Heart right ventricle (tissue), 16 donors: ENCODE measurements around the gene BRSK1. TPM values are rescaled to one million over a fixed set of nuclear protein-coding genes. Genes with fewer than 3 reads are reported as not detected.

Source experiments
- ATAC-seq, 8 donors: fragments of 200-7000 bp; cut with Tn5 transposase; one replicate each; pipeline ENCODE4 v1.9.1; 2020; ENCODE audit warnings: mild to moderate bottlenecking in 8 of 8, moderate library complexity in 8 of 8, moderate number of reproducible peaks in 1 of 8
- DNase-seq, 2 donors: peaks; one replicate each; pipeline ENCODE4 v3.0.0-alpha.2; 2020
- H3K27ac ChIP-seq, 10 donors: fragments of 200-600 bp; sonication (generic) in 2 of 10; one replicate each; pipeline versions ENCODE4 v1.5.0 to v1.8.0; 2020 to 2022; ENCODE audit warnings: mild to moderate bottlenecking in 3 of 10
- H3K27me3 ChIP-seq, 7 donors: fragments of 200-600 bp; one replicate each; pipeline ENCODE4 v1.8.0; 2021 to 2022; ENCODE audit warnings: mild to moderate bottlenecking in 2 of 7
- H3K36me3 ChIP-seq, 9 donors: fragments of 200-600 bp; sonication (generic) in 1 of 9; one replicate each; pipeline versions ENCODE4 v1.5.0 to v1.8.0; 2020 to 2022; ENCODE audit warnings: mild to moderate bottlenecking in 2 of 9
- H3K4me1 ChIP-seq, 9 donors: fragments of 200-600 bp; sonication (generic) in 1 of 9; one replicate each; pipeline versions ENCODE4 v1.5.0 to v1.8.0; 2020 to 2022; ENCODE audit warnings: mild to moderate bottlenecking in 4 of 9
- H3K4me3 ChIP-seq, 10 donors: fragments of 200-600 bp; sonication (generic) in 2 of 10; one replicate each; pipeline versions ENCODE4 v1.5.0 to v1.8.0; 2020 to 2022; ENCODE audit warnings: mild to moderate bottlenecking in 7 of 10, moderate library complexity in 2 of 10
- H3K9me3 ChIP-seq, 11 donors: fragments of 200-600 bp in 10 of 11; sonication (generic) in 2 of 11; one replicate each; pipeline versions ENCODE4 v1.5.0 to v1.8.0; 2013 to 2022; ENCODE audit warnings: mild to moderate bottlenecking in 2 of 11, control low read depth in 1 of 11, moderate library complexity in 1 of 11
- CTCF ChIP-seq, 9 donors: fragments of 200-600 bp; sonication (generic) in 2 of 9; IDR thresholded peaks; one replicate each; pipeline versions ENCODE4 v1.5.0 to v1.8.0; 2021 to 2022; ENCODE audit warnings: antibody characterized with exemption in 9 of 9, mild to moderate bottlenecking in 5 of 9, moderate library complexity in 1 of 9
- WGBS, 2 donors: extraction: QIAGEN DNeasy Blood & Tissue Kit; methylation state at CpG; one replicate each; pipeline ENCODE4 v1.1.7; 2013; ENCODE audit warnings: inconsistent platforms in 1 of 2; 5-methylcytosine and 5-hydroxymethylcytosine counted together
- intact Hi-C, 10 donors: fragments of 100-400 bp; cut with DNase I; formaldehyde crosslinking; loops; one replicate each; pipeline versions ENCODE4 v1.11.1 to v1.14.2; 2022
- polyA plus RNA-seq, 2 donors: library from polyadenylated mRNA; stranded (reverse); fragments of 200-250 nt; gene quantifications; one replicate each; pipeline ENCODE4 v1.2.3, GENCODE V29; 2013
- total RNA-seq, 10 donors: library from RNA; stranded (reverse); fragmentation: NEBNext Ultra II Directional in 3 of 10; extraction: Animal tissue kit (Norgen Biotek cat#: 25700) in 3 of 10; gene quantifications; one replicate each; pipeline versions ENCODE4 v1.2.1 to v1.2.4, GENCODE V29; 2021 to 2023
- donor health status: Arrhythmogenic right ventricular cardiomyopathy.
- donor health status: ischemic (EF 13 %, LVEDD 7.1; RV severe dilation, severe dysfunction).
- donor health status: healthy with polysubstance abuse.
- donor health status: DM: no; HTN: yes; CAD: no.
- donor health status: DM: no; HTN: no; CAD: no.
- donor health status: ischemic (EF 25% LVEDD 6.9; RV normal size, moderate dysfunction).
- donor health status: ischemic (EF 25% LVEDD 5.7; RV mildly dilated, moderate dysfunction).
- donor health status: healthy.
- donor health status: DM: yes; HTN: yes; CAD: no.
- donor health status: Ischemic cardiomyopathy.
- donor health status: ischemic (EF 35%, LVEDD 5.7; RV mildly dilated, moderate dysfunction).
- donor health status: nonischemic (EF 11% LVEDD 7.7; RV severe dilation, severe dysfunction).
- donor health status: DM: yes; HTN: yes; CAD: no.
- donor health status: PGD.
- donor health status: ischemic (EF 29% LVEDD 5.4; RV normal size, mild dysfunction).
- donor health status: nonischemic (EF 23%, LVEDD 6.1; RV moderate dilation, normal function).

BRSK1 gene
- total and polyA plus RNA-seq, 12 donors, result 1.8 to 12.6 (median 3.2) TPM

DNA sequence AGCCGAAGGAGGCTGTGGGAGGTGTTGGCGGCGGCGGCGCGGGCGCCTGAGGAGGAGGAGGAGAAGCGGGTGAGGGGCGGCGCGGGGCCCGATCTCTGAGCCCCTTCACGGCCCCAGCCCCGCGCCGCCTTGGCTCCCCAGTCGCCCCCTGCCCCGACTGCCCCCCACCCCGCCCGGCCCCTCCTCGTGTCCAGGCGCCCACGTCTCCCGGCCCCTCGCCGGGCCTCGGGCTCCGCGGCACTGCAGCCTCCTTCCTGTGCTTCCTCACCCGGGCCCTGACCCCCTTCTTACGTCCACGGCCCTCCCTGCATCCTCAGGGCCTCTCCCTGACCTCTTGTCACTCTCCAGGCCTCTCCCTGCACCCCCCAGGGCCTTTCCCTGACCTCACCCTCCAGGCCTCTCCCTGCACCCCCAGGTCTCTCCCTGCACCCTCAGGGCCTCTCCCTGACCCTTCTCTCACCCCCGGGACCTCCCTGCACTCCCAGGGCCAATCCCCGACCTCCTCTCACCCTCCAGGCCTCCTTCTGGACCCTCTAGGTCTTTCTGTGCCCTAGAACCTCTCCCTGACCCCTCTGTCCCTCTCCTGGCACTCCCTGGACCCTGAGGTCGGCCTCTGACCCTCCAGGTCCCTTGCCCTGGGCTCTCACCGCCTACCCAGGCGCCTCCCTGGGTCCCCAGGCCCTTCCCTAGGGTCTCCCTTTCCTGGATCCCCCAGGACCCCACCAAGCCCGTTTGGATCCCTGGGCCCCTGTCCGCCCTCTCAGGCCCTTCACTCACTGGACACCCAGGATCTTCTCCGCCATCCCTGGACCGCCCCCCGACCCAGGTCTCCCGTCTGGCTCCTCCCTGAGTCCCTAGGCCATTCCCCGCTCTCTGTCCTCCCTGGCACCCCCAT is 56.3 kb downstream of the BRSK1 start:
- intact Hi-C loops, result loop anchor here in 4 of 10 donors (1.0 to 5.0 kb wide), 4 partner anchors 38 to 45 kb away; partner anchors contain the start of genes RPL28 (in 3 of the 4) and TMEM238 (in 1 of the 4)
- peak overlapping the region; percentile 21 to 93 (median 87) for H3K27ac ChIP-seq
- no peak for TF ChIP-seq CTCF (IDR thresholded peaks at IDR 0.05)
- DNase-seq (no peak), ATAC-seq (peak in 2 of 8 donors; percentile 0 to 1)
- peaks cover 0 to 26% (median 7%) of the 10 kb centered on the region in 9 donors for H3K36me3 ChIP-seq
- H3K9me3 ChIP-seq, result no peaks in the 10 kb centered on the region
- 3 to 5% methylated on average over 17 to 44 of the region's 44 CpGs for WGBS, 2 donors
- peak overlapping the region; percentile 33 to 92 (median 72) for H3K4me3 ChIP-seq
- peaks cover 7 to 24% (median 19%) of the 10 kb centered on the region in 9 donors for H3K4me1 ChIP-seq
- no peaks in the 10 kb centered on the region for H3K27me3 ChIP-seq

GRCh38 chr19:55340784-55341147 is 57.0 kb downstream of the BRSK1 start:
- Histone ChIP-seq H3K9me3 (no peaks in the 10 kb centered on the region), H3K4me3 (peak overlapping the region in 9 of 10 donors; percentile 67 to 92 (median 73)), H3K36me3 (peaks cover 0 to 26% (median 7%) of the 10 kb centered on the region in 9 donors), H3K4me1 (peaks cover 7 to 28% (median 21%) of the 10 kb centered on the region in 9 donors), H3K27me3 (no peaks in the 10 kb centered on the region), H3K27ac (peak overlapping the region in 5 of 10 donors; percentile 90 to 93 (median 93))
- ATAC-seq (no peak), DNase-seq (no peak)
- 2 to 6% methylated on average over 23 to 24 of the region's 24 CpGs for WGBS, 2 donors
- no peak for TF ChIP-seq CTCF (IDR thresholded peaks at IDR 0.05)
- intact Hi-C loops, result loop anchor here in 1 of 10 donors (2.0 kb wide), 1 partner anchor 42 kb away; no protein-coding TSS in a partner anchor

GRCh38 chr19:55341171-55341588 is 57.4 kb downstream of the BRSK1 start:
- DNase-seq (peak; percentile 68 to 78), ATAC-seq (no peak)
- H3K9me3 ChIP-seq, result no peaks in the 10 kb centered on the region
- intact Hi-C loops, result loop anchor here in 1 of 10 donors (2.0 kb wide), 1 partner anchor 42 kb away; no protein-coding TSS in a partner anchor
- TF ChIP-seq CTCF (IDR thresholded peaks at IDR 0.05), result no peak
- H3K36me3 ChIP-seq, result peaks cover 0 to 29% (median 7%) of the 10 kb centered on the region in 9 donors
- WGBS, 2 donors, result 6 to 12% methylated on average over 15 of the region's 15 CpGs
- peak overlapping the region in 3 of 10 donors; percentile 37 to 93 (median 91) for H3K27ac ChIP-seq
- H3K4me3 ChIP-seq, result peak overlapping the region in 9 of 10 donors; percentile 67 to 92 (median 73)
- H3K27me3 ChIP-seq, result no peaks in the 10 kb centered on the region
- peaks cover 7 to 30% (median 21%) of the 10 kb centered on the region in 9 donors for H3K4me1 ChIP-seq
